K562 (cell line): ENCODE data around the gene LYAR. TPM values are rescaled to one million over a fixed set of nuclear protein-coding genes. Genes with fewer than 3 reads are reported as not detected.

Experiments used
- ATAC-seq: fragments of 200-7000 bp; cut with Tn5 transposase; 3 replicates; pipeline ENCODE4 v1.9.1; 2020; ENCODE audit warnings: moderate library complexity
- BruUV-seq: library from RNA; stranded (reverse); fragments of 400-500 nt; replicated peaks from 2 replicates; lab custom pipeline; 2021; lab: Mats Ljungman, UMichigan
- CTCF ChIA-PET: fragments of 300-600 bp; formaldehyde crosslinking; extraction: SDS; loops from one replicate; lab custom pipeline; 2021; ENCODE audit warnings: low intra/inter-chr PET ratio; lab: Yijun Ruan, JAX
- POLR2A ChIA-PET: fragments of 300-600, 350-650 bp; sonication (Branson Sonifier 250); formaldehyde crosslinking; extraction: SDS; loops from one replicate; lab custom pipeline; 2021; ENCODE audit warnings: antibody characterized with exemption, inconsistent platforms; lab: Yijun Ruan, JAX
- DNase-seq, 4 experiments: peaks; one replicate each; pipeline versions ENCODE4 v3.0.0 to v3.0.0-alpha.2; 2011 to 2018; ENCODE audit warnings: low spot score in 3 of 4, mixed read lengths in 3 of 4; ENCODE audit errors: extremely low read depth in 1 of 4
- FAIRE-seq: peaks from 2 replicates; lab custom pipeline; 2011; peaks lifted over from hg19 to GRCh38; lab: Jason Lieb, UNC
- H2AFZ ChIP-seq: 2 replicates; pipeline ENCODE4 v1.6.0; 2011; ENCODE audit warnings: low read depth, low read length, control low read depth, inconsistent platforms
- H3K27ac ChIP-seq: fragments of 200-600 bp; 3 replicates; pipeline ENCODE4 v1.8.0; 2011; ENCODE audit warnings: low read depth, mild to moderate bottlenecking, control low read depth, inconsistent platforms, low read length, moderate library complexity, mixed read lengths; ENCODE audit errors: extremely low read depth
- H3K27me3 ChIP-seq, 2 experiments: fragments of 300-600 bp in 1 of 2; 2 replicates in 1 of 2; 3 replicates in 1 of 2; pipeline versions ENCODE4 v1.6.0 to v1.8.0; 2011; ENCODE audit warnings: inconsistent platforms in 2 of 2, low read length in 2 of 2, mild to moderate bottlenecking in 1 of 2, mixed read lengths in 1 of 2, moderate library complexity in 1 of 2; ENCODE audit not compliant: control insufficient read depth in 2 of 2, insufficient read depth in 2 of 2
- H3K36me3 ChIP-seq: fragments of 300-600 bp; 3 replicates; pipeline ENCODE4 v1.8.0; 2011; ENCODE audit warnings: mild to moderate bottlenecking, low read length, inconsistent platforms; ENCODE audit not compliant: control insufficient read depth, insufficient read depth
- H3K4me1 ChIP-seq, 2 experiments: fragments of 200-600 bp in 1 of 2; replicated peaks in 1 of 2; 2 replicates in 1 of 2; 3 replicates in 1 of 2; pipeline versions ENCODE4 v1.5.1 to v1.8.0; 2011; ENCODE audit warnings: inconsistent platforms in 2 of 2, low read length in 2 of 2, mild to moderate bottlenecking in 1 of 2, mixed read lengths in 1 of 2, moderate library complexity in 1 of 2; ENCODE audit not compliant: control insufficient read depth in 2 of 2, insufficient read depth in 2 of 2
- H3K4me2 ChIP-seq: 2 replicates; pipeline ENCODE4 v1.6.1; 2011; ENCODE audit warnings: low read length, control low read depth, inconsistent platforms, mixed read lengths; ENCODE audit not compliant: insufficient read depth
- H3K4me3 ChIP-seq: fragments of 200-600 bp; sonication (generic), shearing (Covaris generic); 2 replicates; pipeline ENCODE4 v1.5.1; 2016; ENCODE audit warnings: control low read depth, inconsistent platforms
- H3K79me2 ChIP-seq: fragments of 200-600 bp; 3 replicates; pipeline ENCODE4 v1.8.0; 2011; ENCODE audit warnings: low read length, inconsistent platforms; ENCODE audit not compliant: control insufficient read depth, insufficient read depth
- H3K9ac ChIP-seq, 2 experiments: 2 replicates each; pipeline versions ENCODE4 v1.6.0 to v1.6.1; 2011; ENCODE audit warnings: low read depth in 2 of 2, low read length in 2 of 2, control low read depth in 1 of 2, inconsistent platforms in 1 of 2, mild to moderate bottlenecking in 1 of 2, mixed read lengths in 1 of 2; ENCODE audit not compliant: insufficient read depth in 1 of 2
- H3K9me1 ChIP-seq: one replicate; pipeline ENCODE4 v1.6.0; 2011; ENCODE audit warnings: inconsistent platforms, mild to moderate bottlenecking, low read length, moderate library complexity; ENCODE audit not compliant: control insufficient read depth, insufficient read depth
- H3K9me3 ChIP-seq: replicated peaks from 2 replicates; pipeline ENCODE4 v1.5.1; 2011; ENCODE audit warnings: low read depth, low read length, inconsistent platforms; ENCODE audit not compliant: control insufficient read depth, insufficient read depth
- H4K20me1 ChIP-seq: replicated peaks from 2 replicates; pipeline ENCODE4 v1.6.1; 2011; ENCODE audit warnings: low read length, inconsistent platforms, mixed read lengths; ENCODE audit not compliant: control insufficient read depth, insufficient read depth
- MBD2 ChIP-seq: sonication (generic); IDR thresholded peaks from 2 replicates; pipeline ENCODE4 v1.6.1; 2016; ENCODE audit warnings: low read depth, borderline replicate concordance
- ZNF134 ChIP-seq: fragments of 250-450 bp; sonication (Bioruptor Pico); conservative IDR thresholded peaks from 2 replicates; pipeline ENCODE4 v1.4.0; 2020
- WGBS: fragments of 100-300 bp; shearing (Covaris generic); methylation state at CpG from one replicate; pipeline ENCODE4 v1.1.6; 2016; ENCODE audit warnings: low coverage, mixed read lengths; ENCODE audit not compliant: insufficient coverage; ENCODE audit errors: missing lambda C conversion rate; 5-methylcytosine and 5-hydroxymethylcytosine counted together
- in situ Hi-C: fragments of 300-500 bp; cut with MboI; formaldehyde crosslinking; loops from 4 replicates; pipeline ENCODE4 v1.15.0; 2018; ENCODE audit warnings: inconsistent platforms, mixed read lengths
- intact Hi-C: fragments of 100-400 bp; cut with micrococcal nuclease; formaldehyde crosslinking; loops from 2 replicates; pipeline ENCODE4 v1.14.2; 2022
- polyA plus RNA-seq, 8 experiments: library from polyadenylated mRNA; depleted of rRNA in 4 of 8; stranded (reverse) in 5 of 8; unstranded in 3 of 8; fragments of >200 nt; fragmentation: Nextera tagmentation in 2 of 8; fragmentation: Illumina TruSeq in 1 of 8; extraction: Ambion mirVana in 2 of 8; extraction: Trizol in 1 of 8; gene quantifications; 2 replicates each; pipeline versions ENCODE4 v1.2.1 to v1.2.3, GENCODE V29; 2011 to 2014; ENCODE audit warnings: inconsistent platforms in 1 of 8, missing spikeins in 1 of 8
- total RNA-seq, 7 experiments: library from RNA; depleted of rRNA in 6 of 7; stranded (reverse); fragments of >200 nt in 6 of 7; fragmentation: Illumina TruSeq in 2 of 7; extraction: Trizol in 2 of 7; gene quantifications; 2 replicates each; pipeline versions ENCODE4 v1.2.1 to v1.2.3, GENCODE V29; 2011 to 2021; ENCODE audit warnings: low replicate concordance in 1 of 7
- TF ChIP-seq, protein P1 (sequence below): fragments of 150-350 bp; IDR thresholded peaks from 2 replicates; pipeline ENCODE4 v1.6.1; 2014; ENCODE audit warnings: low read depth, mild to moderate bottlenecking, low read length, borderline replicate concordance

Gene LYAR
- total and polyA plus RNA-seq, 9 of the 15 experiments (the other 6 are each of a cell fraction or from before 2014, with no cell fraction given), result 28.3 to 172 (median 127) TPM

DNA sequence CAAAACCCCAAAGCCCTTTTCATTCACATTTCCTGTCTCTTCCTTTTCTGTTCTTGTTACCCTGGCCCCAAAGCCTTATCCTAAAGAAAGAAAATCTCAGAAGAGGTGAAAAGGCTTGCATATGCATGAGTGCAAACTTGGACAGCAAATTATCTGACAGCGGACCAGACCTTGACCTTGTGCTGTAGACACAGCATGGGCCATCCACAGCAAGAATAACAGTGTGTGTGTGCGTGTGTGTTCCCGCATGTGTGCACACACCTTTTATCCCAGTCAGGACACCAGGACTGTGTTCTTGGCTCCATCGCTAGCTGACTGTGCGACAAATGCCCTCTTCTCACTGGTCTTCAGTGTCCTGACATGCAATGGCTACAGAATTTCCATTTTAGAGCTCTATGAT lies 35.4 kb upstream of the LYAR start:
- intact Hi-C loops, result no loop called here

More for the DNA sequence above, 35.4 kb upstream of the LYAR start:
- no peak for TF ChIP-seq ZNF134 (CRISPR knock-in tag)
- no peak for TF ChIP-seq MBD2
- TF ChIP-seq, protein P1, sequence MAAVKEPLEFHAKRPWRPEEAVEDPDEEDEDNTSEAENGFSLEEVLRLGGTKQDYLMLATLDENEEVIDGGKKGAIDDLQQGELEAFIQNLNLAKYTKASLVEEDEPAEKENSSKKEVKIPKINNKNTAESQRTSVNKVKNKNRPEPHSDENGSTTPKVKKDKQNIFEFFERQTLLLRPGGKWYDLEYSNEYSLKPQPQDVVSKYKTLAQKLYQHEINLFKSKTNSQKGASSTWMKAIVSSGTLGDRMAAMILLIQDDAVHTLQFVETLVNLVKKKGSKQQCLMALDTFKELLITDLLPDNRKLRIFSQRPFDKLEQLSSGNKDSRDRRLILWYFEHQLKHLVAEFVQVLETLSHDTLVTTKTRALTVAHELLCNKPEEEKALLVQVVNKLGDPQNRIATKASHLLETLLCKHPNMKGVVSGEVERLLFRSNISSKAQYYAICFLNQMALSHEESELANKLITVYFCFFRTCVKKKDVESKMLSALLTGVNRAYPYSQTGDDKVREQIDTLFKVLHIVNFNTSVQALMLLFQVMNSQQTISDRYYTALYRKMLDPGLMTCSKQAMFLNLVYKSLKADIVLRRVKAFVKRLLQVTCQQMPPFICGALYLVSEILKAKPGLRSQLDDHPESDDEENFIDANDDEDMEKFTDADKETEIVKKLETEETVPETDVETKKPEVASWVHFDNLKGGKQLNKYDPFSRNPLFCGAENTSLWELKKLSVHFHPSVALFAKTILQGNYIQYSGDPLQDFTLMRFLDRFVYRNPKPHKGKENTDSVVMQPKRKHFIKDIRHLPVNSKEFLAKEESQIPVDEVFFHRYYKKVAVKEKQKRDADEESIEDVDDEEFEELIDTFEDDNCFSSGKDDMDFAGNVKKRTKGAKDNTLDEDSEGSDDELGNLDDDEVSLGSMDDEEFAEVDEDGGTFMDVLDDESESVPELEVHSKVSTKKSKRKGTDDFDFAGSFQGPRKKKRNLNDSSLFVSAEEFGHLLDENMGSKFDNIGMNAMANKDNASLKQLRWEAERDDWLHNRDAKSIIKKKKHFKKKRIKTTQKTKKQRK, result no peak
- Histone ChIP-seq H3K36me3 (peaks cover 14% of the 10 kb centered on the region; the same call in 2 of the 3 replicates), H3K9me1 (no peaks in the 10 kb centered on the region), H2AFZ (0 out of 2 replicates have a peak overlapping the region, but pooled peaks have one; percentile 3), H3K9me3 (no peaks in the 10 kb centered on the region), H3K27ac (no peak overlapping the region), H3K4me3 (no peak overlapping the region), H3K27me3 (no peaks in the 10 kb centered on the region), H3K4me1 (peaks cover 34 to 44% of the 10 kb centered on the region in 2 experiments; a peak in 4 of 5 replicates), H3K79me2 (no peaks in the 10 kb centered on the region), H3K9ac (no peak overlapping the region), H4K20me1 (no peaks in the 10 kb centered on the region), H3K4me2 (no peak overlapping the region)
- no peak for ATAC-seq
- in situ Hi-C loops, result no loop called here
- ChIA-PET POLR2A (interaction anchor here (0.8 to 2.3 kb wide), 3 partner anchors 35 to 77 kb away, joined by 3 to 7 read pairs (median 3); partner anchors contain the start of genes LYAR, TMEM128 and ZBTB49), CTCF (no interaction called here)
- WGBS, result 90% methylated on average over 5 of the region's 5 CpGs
- no peak for DNase-seq
- FAIRE-seq, result no peak
- BruUV-seq, result no TSS peak
